ENCODE results near the gene AGAP3.
A peak's percentile ranks its signal among the peaks of the same experiment; 100 is the strongest.

Gene AGAP3

DNA sequence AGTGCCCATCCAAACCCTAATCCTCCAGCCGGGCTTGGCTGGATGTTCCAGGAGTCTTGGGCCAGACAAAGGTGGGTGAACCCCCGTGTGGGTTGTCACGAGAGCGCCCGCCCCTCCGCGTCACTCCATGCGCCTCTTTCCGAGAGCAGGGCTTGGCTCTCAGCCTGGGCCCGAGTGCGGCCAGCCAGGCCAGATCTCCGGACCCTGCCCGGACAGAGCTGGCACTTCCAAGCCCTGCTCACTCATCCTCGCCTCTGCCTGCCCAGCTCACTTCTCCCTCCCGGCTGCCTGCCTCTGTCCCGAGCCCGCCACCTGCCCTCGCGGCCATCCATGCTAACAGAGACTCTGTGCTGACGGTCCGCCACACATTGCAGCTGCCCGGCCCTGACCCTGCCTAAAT is 34.6 kb downstream of the AGAP3 start:
- TF ChIP-seq, protein P1, sequence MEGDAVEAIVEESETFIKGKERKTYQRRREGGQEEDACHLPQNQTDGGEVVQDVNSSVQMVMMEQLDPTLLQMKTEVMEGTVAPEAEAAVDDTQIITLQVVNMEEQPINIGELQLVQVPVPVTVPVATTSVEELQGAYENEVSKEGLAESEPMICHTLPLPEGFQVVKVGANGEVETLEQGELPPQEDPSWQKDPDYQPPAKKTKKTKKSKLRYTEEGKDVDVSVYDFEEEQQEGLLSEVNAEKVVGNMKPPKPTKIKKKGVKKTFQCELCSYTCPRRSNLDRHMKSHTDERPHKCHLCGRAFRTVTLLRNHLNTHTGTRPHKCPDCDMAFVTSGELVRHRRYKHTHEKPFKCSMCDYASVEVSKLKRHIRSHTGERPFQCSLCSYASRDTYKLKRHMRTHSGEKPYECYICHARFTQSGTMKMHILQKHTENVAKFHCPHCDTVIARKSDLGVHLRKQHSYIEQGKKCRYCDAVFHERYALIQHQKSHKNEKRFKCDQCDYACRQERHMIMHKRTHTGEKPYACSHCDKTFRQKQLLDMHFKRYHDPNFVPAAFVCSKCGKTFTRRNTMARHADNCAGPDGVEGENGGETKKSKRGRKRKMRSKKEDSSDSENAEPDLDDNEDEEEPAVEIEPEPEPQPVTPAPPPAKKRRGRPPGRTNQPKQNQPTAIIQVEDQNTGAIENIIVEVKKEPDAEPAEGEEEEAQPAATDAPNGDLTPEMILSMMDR (IDR thresholded peaks at IDR 0.05), result no peak

DNA sequence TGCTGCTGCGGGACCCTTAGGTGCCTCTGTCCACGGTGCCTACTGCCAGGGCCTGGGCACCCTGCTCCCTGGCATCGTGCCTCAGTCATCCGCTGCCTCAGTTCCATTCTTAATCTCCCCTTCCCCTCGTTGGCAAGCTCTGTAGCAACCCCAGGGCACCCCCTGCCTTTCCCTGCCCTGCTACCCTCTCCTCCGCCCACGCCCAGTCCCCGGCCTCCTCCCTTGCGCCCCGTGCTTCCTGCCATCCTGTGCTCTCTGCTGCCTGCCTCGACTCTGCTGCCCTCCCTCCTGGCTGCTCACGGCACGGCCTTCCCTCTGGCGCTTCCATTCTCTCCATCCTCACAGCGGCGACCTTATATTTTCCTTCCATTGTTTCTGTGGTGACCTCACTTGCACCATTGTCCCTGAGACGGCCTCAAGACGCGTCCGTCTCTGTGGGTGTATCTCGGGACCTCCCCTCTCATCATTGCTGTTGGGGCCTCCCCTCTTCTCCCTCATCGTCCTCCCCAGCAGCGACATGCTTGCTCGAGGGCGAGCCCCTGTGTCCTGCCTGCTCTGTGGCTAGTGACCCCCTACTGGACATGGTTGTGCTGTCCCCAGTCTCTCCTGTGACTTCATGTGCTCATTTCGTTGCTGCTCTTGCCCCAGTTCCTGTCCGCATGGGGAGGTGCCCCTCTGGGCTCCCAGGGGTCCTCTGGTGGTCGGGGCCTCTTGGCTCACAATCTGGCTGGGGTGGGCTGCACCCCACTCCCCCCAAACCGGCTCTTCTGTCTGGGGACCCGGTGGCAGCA is 35.3 kb downstream of the AGAP3 start:
- TF ChIP-seq, protein P1 (IDR thresholded peaks at IDR 0.05), result no peak

DNA sequence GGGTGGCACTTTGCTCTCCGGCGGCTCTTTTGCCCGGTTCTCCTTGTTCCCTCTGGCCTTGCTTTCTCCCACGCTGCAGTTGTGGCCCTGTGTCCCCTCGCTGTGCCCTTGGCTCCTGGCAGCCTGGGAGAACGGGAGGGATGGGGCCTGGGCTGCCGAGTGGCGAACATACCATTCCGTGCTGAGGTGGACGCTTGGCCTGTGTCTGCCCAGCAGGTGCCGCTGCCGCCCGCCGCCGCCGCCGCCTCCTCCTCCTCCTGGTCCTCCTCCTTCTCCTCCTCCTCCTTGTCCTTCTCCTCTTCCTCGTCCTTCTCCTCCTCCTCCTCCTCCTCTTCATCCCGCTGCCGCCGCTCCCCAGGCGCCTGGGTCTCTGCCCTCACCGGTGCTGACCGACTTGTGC is 36.0 kb downstream of the AGAP3 start:
- TF ChIP-seq, protein P1 (IDR thresholded peaks at IDR 0.05), result no peak

DNA sequence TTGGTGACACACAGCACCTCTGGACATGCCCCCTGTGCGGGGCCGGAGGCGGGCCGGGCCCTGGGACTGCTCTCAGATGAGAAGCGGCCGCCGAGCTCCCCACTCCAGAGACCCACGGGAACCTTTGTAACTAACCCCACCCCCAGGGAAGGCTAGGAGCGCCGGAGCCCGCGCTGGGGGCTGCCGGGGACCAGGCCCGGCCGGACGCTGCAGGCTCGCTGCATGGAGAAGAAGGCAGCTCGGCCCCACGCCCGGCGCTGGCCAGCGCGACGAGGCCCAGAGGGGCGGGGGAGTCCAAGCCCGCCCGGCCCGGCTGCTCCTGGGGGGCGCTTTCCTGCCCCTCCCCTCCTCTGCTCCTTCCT is 36.5 kb downstream of the AGAP3 start:
- TF ChIP-seq, protein P1 (IDR thresholded peaks at IDR 0.05), result no peak

DNA sequence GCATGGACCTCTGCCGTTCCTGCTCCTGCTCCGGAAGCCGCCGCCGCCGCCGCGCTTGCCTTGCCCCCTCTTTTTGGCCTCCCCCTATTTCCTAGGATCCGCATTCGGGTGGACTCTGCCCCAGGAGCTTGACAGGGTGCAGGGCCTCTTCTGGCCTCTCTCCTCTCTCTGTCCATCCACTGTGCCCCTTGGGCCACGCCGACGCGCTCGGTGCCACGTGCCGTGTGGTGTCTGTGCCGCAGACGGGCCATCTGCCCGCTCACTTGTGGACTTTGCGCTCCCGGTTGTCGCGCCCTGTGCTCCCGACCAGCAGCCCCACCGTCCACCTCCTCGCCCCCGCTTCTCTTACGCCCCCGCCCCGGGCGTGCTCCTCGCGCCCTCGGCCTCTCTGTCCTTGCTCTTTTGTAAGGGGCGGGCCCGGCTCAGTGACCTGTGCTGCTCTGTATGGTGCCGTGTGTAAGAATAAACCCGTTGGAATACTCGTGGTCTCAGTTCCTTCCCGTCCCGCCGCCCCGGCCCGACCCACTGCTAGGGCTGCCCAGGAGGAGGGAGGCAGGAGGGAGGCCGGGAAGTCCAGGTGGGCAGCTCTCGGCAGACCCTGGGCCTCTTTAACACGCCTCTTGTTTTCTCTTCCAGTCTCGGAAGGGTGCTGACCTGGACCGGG is 37.0 kb downstream of the AGAP3 start:
- TF ChIP-seq, protein P1 (IDR thresholded peaks at IDR 0.05), result no peak

DNA sequence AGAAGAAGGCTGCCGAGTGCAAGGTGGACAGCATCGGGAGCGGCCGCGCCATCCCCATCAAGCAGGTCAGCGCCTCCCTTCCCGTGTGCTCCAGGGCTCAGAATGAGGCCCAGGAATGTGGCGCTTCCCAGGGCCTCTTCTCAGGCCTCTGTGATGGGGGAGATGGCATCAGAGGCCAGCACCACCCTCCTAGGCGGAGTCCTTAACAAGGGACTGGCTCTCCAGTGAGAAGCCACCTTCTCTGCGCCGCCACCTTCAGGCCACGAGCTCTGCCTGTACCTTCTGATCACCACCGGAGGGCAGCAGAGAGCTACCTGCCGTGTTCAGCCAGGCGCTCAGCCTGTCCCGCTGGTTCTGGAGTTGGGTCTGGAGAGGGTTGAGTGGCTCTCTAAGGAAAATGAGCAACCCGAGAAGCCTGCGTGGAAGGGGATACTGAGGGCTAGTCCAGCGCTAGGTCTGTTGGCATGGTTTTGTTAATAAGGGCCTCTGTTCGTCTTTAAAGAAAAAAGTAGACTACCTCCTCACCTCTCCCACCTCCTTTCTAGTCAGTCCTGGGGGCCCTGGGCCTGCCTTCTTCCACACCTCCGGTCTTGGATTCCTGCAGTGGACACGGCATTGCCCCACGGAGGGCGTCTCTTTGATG is 37.7 kb downstream of the AGAP3 start:
- TF ChIP-seq, protein P1 (IDR thresholded peaks at IDR 0.05), result peak; percentile 98

DNA sequence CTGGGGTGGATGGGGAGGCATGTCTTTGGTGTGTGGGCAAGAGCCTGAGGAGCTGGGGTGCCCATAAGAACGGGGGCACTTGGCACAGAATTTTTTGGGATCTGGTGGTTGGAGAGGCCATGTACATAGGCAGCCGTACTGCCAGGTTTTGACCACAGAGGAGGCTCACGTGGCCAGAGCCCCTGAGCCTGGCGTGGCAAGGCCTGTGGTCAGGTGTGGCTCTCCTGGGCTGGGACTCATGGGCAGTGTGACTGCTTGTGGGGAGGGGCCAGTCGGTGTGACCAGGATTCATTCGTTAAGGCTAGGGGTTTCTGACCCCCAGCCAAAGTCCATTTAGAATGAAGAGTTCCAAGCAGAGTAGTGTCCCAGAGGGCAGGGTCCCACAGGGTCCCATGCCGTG is 38.2 kb downstream of the AGAP3 start:
- TF ChIP-seq, protein P1 (IDR thresholded peaks at IDR 0.05), result no peak
